Measurements from ENCODE around the gene MRC2. TPM values are rescaled to one million over a fixed set of nuclear protein-coding genes. Genes with fewer than 3 reads are reported as not detected.
A peak's percentile ranks its signal among the peaks of the same experiment; 100 is the strongest.

The MRC2 gene
- total RNA-seq, 1 experiment from 2014 or later, result 124 TPM

DNA sequence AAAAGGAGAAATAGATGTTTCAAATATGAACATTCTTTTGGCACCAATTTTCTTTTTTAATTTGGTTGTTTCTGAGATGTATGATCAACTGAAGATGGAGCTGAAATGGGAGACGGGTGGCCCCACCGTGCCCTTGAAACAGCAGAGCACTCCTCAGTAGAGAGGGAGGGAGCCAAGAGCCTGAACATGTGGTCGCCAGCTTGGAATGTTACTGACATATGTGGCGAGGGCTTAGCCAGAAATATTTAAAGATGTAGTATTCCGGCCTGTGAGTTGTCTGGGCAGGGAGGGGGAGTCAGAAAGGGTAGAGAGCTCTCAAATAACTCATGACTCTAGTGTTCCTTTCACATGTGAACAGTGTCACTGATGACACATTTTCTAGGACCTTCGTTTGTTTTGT is 13.3 kb upstream of the MRC2 start:
- peak; percentile 81 for DNase-seq (ENCODE audit: low read depth)

DNA sequence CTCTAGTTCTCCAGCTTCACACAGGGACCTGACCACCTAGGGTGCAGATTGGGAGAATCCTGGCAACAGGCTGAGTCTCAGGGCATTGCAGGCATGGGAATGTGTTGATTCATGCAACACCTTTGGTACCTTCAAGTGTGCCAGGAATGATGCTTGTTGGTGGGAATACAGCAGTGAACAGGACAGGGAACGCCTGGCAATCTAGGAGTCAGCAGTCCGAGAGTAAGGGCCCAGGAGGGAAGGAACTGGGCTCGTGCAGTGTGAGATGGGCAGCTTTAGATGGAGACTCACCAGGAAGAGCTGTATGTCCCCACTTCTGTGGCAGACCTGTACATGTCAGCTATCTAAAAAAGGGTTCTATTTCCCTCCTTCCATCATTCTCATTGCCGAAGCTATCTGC is 12.0 kb upstream of the MRC2 start:
- no peak for DNase-seq (ENCODE audit: low read depth)

DNA sequence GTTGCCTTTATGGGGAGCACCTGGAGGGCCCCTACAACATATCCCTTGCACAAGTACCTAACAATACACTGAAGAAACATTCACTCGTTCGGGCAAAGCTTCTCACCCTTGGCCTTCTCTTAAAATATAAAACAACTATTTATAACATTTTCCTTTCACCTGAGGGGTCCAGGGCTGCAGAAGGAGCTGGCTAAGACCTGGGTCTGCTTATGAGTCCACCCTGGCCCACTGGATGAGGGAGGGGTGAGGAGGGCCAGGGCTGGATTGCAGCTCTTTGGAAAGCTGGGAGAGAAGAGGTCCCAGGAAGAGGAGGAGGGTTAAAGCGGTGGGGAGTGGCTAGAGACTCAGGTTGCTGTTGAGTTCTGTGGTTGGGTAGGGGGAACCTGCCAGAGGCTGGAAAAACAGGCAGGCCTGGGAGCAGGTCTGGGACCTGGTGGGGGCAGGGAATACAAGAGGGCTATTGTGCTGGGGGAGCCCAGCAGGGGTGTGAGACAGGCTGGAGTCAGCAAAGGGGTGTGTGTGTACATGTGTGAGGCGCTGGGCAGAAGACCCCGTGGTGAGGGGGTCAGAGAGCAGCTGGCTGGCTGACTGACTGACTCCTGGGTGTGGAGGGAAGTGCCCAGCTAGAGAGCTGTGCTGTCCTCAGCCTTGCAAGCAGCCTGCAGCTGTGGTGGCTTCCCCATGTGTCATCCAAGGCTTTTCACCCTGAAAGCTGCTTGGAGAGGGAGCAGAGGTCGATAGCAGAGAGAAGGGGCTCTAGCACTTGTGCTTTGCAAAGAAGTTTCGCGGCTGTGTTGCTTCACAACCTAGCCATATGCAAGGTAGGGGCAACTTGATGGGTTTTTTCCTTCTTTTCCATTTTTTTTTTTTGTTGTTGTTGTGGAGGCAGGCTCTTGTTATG is 10.2 kb upstream of the MRC2 start:
- DNase-seq (ENCODE audit: low read depth), result no peak

DNA sequence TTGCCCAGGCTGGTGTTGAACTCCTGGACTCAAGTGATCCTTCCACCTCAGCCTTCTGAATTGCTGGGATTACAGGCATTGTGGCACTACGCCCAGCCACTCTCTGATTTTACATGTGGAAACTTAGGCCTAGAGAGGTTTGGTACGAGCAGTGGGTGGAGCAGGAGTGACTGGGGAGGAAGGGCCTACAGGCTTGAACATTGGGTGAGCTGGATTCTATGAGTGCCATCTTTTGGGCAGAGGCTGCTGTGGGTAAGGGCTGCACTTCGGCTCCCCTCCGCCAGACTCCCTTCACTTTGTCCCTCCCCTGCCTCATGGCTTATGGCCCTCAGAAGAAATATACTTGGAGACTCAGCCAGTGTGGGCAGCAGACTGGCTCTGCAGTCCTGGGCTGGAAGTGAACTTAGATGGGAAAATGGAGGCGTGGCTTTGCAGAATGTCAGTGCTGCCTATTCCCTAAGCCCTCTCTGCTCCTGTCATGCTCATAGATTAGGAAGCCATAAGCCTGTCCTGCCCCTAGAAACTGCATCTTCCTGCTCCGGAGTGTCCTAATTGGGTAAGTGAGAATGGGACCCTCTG is 9.5 kb upstream of the MRC2 start:
- no peak for DNase-seq (ENCODE audit: low read depth)

DNA sequence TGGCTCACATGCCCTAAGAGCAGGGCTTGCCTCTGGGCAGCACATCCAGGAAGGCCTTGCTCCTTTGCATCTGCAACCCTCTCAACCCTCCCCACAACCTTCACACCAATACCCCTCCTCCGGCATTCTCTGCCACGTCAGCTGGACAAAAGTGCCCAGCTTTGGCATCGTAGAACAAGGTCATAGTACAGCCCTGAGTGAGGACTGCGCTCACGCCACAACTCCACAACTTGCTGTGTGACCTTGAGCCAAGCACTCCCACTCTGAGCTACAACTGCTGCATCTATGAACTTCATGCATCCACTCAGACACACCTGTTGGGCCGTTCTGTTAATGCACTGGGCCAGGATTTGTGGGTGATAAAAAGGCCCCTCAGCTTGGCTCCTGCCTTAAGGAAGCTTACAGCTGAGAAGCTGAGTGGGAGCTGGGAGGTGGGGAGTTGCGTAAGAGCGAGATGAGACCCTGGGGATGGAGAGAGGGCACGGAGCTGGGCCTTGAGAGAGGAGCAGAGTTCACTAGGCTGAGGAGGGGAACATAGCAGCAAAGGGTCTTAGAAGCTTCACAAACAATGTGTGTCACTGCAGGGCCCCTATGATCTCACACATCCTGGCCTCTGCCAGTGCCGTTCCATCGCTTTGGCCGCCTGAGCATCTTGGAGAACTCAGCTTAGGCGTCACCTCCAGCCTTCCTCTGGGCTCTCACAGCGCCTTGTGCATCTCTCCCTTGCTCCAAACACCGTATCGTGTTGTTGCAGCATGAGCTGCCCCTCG is 8.6 kb upstream of the MRC2 start:
- no peak for DNase-seq (ENCODE audit: low read depth)

DNA sequence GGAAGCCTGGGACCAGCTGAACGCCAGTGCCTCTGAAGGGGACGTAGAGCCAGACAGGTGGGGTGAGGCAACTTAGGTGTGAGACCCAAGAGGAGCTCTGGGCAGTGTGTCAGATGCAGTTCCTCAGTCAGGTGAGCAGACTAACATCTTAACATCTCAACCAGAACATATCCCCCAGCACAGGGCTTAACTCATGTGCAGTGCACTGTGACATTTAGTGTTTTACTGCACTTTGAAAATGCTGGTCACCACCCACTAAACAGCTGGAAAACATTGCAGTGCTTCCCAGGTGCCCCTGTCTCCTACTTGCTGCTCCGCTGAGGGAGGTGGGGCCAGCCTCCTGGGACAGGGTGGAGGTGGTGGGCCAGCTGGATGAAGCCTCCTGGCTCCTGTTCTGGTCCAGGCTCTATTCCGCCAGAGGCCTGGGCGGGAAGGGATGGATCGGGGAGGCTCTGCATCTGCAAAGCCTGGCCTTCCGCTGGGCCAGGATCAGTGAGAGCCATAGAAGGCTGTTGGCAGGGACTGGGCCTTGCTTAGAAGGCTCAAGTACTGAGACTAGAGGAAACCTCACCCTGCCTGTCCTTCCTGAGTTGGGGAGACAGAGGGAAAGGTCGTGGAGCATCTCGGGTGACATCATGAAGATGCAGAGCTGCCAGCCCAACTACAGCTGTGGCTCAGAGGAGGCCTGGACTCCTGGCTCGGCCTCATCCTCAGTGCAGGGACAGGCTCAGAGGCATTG is 7.9 kb upstream of the MRC2 start:
- DNase-seq (ENCODE audit: low read depth), result no peak

DNA sequence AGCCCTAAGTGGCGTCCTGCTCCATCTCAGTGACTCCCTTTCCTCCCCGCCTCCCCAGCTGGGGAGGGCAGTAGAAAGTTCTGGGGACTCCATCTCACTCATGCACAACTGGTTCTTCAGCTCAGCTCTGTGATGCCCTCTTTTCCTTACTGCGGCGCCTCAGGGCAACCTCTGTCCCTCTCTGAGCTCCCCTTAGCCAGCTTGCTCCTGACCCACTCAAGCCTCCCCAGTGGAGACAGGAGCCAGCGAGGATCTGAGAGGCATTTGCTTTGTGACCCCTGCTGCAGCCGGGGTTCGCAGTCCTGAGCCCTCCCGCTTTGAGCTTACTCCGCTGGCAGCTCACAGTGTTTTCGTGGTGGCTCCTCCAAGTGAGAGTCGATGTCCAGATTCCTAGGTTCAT is 6.2 kb upstream of the MRC2 start:
- no peak for DNase-seq (ENCODE audit: low read depth)

DNA sequence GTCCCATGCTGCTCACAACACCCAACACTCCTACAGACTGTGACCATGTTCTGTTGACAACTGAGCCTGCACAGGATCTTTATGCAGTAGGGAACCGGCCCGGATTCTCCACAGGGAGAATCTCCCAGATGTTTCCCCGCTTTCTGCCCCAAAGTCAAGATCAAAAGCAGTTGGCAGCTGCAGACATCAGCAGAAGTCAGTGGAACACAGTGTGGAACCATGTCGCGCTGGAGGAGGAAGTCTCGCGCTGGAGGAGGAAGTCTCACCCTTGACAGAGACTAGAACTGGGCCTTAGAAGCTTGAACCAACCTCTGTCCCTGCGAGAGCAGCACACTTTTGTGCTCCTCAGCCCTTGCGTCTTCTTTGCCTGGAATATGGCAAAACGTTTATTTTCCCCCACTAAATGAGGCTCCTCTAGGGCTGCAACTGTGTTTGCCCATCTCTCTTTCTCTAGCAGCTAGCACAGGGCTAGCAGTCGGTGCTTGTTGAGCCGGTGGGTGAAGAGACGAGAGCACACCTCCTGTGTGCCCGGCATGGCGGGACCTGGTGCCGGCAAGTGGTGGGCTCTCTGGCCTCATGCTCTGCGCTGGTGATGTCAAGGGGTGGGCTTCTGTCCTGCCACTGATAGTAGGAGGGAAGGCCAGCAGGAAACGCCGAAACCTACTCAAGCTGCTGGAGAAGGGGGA is 2.1 kb upstream of the MRC2 start:
- DNase-seq (ENCODE audit: low read depth), result no peak

DNA sequence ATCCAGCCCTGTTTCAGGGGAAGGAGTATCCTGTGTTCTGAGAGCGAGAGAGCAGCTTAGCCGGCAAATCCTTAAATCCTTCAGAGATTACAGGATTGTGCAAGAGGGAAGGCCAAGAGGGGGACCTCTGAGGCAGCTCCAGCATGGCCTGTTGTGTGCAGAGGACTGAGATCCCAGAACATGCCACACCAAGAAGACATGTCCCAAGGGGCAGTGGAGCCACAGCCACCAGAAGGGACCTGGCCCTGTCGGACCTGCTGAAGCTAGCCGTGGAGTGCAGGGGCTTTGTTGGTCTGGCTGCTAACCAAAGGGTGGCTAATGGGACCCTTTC is 1.6 kb upstream of the MRC2 start:
- no peak for DNase-seq (ENCODE audit: low read depth)

DNA sequence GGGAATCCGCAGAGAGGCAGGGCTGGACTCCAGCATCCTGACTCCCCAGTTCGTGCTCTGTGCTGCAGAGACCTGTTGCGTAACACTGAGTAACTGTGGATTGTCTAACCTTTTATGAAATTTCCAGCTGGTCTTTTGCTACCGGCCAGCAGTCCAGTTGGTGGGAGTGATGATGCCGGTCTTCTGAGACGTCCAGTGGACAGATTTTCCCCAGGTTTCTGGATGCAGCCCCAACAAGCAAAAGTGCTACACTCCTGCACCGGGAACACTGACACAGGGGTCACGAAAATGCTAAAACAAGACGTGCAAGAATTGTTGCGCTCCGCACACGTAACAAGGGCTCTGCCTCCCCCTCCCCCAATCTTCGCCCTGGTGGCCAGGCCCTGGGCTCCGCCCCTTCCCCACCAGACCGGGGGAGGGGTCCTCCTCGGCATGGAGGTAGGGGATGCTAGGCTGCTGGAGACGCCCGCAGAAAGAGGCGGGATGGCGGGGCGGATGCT is 701 bp upstream of the MRC2 start:
- peak; percentile 72 for DNase-seq (ENCODE audit: low read depth)

DNA sequence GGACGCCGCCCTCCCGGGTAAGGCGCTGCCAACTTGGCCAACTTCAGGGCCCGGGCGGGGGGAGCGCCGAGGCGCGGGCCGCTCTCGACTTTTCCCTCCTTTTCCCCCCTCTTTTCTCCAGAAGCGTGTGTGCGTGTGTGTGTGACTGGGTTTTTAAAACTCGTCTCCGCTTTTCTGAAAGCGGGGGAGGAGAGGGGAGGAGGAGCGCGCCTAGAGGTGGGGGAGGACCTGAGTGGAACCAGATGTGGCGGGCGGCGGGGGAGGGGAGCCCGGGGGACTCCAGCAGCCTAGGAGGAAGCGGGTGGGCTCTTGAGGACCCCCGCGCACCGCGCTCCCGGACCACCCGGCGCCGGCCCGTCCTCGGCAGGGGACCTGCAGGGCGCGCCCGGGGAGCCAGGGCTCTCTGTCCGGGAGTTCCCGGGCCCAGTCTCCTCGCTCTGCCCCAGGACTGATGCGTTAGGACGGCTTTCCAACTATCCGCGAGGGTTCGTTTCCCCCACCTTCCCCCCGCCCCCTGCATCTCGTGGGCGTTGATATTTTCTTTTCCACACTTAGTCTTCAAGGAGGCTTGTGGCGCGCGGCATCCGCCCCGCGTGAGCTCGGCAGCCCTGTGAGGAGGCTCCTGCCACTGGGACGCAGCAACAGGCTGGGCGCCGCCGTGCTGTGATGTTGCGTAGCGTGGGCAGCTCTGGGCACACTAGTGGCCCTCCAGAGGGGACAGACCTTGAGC is 599 bp downstream of the MRC2 start:
- peak; percentile 81 for DNase-seq (ENCODE audit: low read depth)

DNA sequence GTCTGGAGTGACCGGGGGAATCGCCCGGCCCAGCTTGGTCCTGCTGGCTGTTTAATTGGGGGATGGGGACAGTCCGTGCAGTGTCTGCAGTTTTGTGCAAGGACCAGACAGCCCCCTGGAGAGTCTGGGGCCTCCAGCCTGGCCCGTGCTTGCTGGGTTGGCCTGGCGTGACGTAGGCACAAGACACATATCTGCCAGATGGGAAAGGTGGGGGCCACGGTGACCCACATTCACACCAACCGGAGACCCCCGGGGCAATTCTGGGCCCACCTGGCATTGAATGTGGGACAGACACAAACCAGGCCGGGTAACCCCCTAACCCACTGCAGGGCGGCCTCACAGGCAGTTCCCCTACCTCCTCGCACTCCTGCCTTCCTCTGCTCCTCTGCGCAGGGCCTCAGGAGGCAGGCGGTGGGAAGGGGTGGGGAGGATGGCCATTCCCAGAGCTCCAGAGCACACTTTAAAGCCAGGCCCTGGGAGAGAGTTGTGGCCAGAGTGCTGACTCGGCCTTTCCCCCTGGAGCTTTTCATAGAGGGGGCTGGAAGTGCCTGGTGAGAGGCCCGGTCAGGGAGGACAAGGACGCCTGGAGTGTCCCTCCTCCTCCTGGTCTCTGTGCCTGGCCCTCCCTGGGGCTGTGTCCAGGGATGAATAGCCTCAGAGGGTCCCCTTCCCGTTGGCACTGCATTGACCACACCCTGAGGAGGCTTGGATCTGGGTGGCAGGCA is 1.5 kb downstream of the MRC2 start:
- peak; percentile 68 for DNase-seq (ENCODE audit: low read depth)

DNA sequence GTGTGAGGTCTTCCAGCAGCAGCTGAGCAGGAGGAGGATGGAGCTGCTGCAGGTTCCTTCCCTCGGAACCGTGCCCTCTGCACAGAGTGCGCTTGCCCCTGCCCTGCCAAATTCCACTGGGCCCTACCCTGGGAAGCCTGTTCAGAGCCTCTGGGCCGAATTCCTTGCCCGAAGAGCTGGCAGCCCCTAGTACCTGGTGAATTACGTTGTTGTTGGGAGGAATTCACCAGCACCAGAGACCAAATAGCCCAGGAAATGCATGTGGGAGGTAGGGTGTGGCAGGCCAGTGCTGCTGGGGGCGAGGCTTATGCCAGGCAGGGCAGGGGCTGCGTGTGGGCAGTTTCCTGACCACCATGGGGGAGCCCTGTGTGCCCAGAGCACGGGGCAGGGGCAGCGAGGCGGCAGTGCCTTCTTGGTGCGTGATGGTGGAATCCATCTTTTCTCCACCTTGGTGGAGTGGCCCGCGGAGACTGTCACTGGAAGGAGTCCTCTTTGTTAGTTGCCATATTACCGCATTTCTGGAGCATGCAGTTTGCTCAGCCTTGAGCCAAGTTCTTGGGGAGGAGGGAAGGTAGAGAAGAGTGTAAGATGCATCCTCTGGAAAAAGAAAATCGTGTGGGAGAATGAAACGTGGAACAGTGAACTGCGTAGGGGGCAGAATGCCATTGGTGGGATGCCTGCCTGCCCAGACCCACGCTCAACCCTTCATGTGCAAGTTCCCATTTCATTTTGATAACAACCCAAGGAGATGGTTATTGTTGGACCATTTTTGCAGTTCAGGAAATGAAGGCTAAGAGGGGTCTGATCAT is 2.3 kb downstream of the MRC2 start:
- DNase-seq (ENCODE audit: low read depth), result no peak

DNA sequence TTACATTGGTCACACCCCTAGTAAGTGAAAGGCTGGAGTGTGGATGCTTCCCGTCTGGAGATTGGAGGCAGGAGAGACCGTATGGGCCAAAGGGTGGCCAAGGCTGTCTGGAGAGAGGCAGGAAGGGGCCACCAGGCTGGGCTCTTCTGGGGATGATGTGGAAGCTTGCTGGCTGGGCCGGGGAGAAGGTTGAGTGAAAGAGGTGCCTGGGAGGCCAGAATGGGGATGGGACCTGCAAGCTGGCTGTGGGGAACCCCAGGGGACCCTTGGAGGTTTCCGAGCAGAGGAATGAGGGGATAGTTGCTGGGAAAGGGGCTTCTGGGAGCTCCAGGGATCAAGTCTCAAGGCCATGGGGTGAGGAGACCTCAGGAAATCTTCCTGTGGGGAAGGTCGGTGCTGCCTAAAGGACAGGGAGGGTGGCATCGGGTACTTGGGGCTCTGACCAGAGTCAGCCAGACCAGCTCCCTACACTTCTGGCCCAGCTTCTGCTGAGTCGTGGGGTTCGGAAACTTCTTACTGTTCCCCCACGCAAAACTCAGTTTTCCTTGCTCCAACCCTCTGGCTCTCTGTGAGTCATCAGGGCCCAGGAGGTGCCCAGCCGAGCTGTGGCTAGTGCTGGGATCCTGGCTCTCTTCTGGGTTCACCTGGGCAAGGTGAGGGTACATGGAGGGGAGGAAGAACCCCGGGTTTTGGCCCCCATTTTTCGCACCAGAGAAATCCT is 3.1 kb downstream of the MRC2 start:
- DNase-seq (ENCODE audit: low read depth), result peak; percentile 30

DNA sequence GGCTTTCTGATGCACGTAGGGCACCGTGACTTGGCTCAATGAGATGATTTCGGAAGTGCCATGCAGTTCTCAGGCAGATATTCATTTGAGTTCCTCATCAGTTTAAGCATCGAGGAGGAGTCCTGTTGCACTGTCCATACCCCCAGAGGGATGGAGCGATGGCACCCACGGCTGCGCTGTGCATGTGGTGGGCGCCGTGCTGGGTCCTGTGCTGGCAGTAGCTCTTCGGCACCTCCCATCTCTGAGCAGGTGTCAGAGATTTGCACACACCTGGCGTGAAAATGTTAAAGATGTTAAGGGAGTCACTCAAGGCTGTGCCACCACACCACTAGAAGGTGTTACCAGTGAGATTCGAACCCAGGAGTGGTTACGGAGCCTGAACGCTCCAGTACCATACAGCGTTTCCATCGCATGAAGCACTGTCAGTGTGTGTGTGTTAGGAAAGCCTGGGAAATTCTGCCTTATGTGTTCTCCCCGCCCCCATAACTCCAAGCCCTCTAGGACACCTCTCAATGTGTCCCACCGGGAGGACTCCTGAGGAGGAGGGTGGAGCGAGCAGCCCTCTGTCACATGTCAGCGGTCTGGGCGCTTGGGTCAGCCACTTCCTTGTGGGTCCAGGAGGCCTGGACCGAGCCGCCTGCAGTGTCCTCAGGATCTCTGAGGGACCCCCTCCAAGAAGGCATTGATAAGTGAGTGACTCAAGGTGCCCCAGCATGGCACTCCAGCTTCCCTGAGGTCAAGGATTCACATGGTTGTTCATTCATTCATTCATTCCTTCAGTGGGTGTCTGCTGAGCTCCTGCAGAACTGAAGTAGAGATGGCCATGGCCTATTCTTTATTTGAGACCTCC is 3.8 kb downstream of the MRC2 start:
- DNase-seq (ENCODE audit: low read depth), result no peak

DNA sequence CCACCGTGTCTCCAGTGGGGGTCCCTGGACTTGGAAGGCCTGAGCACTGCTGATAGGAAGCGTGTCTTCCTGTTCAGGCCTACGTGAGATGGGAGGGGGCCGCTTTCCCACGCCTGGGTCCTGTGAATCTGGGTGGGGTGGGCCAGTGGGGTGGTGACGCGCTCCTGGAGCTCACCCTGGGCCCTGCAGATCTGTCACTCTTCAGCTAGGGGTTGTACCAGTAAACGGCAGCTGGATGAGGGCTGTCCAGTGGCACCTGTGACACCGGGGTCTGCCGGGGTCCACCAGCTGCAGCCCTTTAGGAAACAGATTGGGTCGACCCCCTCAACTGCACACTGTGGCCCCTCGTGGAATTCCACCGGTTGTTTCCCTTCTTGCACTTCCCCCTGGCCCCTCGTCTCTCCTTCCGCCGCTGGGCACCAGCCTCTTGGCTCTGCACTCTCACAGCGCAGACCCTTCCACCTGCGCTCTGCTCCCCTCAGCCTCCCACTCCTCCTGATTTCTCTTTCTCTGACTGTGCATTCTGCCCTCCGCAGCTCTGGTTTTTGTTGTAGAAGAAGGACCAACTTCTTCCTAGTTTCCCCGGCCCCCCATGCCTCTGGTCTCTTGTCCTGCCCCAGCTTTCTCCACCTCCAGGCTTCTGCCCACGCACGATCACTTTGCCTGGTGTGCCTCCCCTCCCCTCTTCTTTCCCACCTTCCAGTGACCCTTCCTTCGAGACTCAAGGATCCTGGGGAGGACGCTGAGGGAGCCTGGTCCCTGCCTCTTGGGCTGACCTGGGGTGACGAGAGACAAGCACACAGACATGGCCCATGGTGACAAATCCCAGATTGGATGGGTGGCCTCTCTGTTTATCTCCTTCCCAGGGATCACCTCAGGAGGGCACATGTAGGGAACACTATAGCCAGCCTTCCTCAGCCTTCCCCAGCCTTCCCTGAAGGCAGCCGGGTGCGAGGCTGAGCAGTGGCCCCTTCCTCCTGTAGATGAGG is 4.8 kb downstream of the MRC2 start:
- DNase-seq (ENCODE audit: low read depth), result no peak

All from RPMI7951 (cell line).